DMS79 (cell line): ENCODE results near the gene BOC.

Experiments
- DNase-seq: peaks from one replicate; lab custom pipeline; 2025; lab: John Stamatoyannopoulos, UW

Gene BOC

DNA sequence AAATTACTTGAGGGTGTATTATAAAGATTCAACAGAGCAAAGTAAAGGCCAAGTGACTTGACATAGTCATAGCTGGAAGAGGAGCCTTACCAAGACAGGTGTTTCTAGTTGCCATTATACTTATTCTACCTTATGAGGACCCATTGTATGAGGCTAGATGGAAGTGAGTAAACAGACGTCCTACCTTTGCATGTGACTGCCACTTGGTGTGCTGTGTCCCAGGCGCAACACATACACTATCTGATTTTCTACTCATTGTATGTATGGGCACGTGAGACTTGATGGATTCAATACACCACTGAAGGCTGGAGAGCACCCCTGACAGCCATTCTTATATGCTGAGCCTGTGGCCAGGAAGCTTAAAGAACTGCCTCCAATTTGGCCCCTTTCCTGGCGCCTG is 40.5 kb downstream of the BOC start:
- no peak for DNase-seq

DNA sequence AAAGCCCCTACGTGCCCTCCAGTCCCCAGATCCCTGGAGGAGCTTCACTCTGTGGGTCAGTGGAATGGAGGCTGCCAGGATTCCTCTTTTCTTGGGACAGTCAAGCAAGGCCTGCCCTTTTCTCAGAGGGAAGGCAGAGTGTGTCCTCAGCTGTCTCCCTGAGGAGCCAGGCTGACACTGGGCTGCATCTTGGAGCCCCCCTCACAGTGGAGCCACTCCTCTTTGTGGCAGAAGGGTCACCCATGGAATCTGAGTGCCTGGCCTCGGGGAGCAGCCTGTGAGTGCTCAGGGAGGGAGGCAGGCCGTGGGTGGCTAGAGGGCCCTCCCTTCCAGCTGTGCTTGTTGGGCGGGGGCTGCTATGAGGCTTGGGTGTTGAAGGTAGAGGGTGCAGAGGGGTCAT is 41.2 kb downstream of the BOC start:
- DNase-seq = no peak

DNA sequence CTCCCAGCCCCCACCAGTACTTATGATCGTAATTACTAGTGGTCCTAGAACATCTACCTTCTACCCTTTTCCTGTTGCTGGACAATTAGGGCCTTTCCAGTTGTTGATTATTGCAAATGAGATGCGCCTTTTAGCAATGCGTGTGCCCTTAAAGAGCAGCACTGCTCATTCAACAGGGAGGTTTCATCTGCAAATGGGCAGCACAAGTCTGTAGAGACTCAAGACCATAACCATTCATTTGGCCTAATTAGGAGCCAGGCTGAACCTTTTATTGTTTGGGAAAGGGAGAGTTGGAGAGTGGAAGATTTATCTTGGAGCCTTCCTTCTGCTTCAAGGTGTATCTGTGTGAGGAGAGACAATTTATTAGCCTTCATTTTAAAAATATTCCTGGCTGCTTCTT is 42.3 kb downstream of the BOC start:
- DNase-seq = peak; percentile 11

DNA sequence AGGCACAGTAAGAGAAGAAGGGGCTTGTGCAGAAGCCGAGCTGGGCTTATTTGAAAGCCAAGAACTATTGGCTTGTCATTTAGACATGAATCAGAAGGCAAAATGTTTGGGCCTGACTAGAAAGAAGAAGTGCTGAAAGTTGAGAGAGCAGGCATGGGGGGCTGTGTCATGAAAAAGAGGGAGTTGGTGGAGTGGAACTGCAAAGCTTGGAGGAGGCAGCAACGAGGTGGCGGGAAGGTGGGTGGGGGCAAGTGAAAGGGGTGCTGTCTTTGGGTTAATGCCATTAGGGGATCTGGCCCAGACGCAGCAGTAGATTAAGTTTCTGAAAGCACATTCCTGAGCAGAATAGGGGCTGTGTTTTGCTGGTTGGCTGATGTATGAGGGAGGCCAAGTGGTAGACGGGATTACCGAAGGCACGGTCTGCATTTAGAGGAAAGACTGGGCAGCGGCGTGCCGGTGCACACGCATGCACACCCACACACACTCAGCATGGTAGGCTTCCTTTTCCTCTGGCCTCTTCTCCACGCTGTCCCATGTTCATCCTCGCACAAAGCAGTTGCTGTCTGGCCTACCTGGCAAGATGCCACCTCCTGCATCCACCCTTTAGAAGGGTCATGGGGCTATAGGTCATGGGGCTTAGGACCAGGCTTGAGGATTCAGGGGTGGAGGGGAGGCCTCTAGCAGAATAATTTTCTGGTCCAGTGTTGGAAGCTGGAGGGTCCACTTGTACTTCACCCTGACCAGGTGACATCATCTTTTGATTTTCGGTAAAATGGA is 43.0 kb downstream of the BOC start:
- DNase-seq = no peak

DNA sequence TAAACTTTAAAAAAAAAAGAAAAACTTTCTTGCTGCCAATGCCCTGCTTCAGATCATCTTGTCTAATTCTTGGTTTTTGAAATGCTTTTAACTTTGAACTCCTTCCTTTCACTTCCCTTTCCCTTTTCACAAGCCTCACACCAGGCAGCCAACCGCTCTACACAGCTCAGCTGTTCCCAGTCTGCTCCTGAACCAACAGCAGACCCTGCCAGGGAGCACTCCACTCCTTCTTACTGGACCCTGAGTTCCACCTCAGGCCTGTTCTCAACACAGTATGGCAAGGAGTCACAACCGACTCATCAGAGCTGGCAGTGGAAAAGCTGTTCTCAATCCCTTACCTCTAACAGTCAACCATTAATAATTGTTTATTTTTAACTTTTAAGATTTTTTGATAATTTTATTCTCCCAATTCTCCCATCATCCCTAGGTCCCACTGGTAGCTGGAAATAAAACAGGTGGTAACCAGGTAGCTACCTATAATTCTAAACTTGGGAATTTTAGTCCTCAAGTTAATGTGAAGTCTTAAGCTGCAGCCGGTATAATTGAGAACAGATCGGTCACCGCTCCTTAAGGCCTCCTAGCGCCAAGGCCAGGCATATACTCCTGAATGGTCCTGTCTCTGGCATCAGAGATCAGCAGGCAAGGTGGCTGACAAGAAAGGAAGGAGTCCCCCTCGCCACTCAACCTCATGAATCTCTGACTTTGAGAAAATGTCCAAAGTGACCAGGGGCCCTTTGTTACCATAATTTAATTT is 43.9 kb downstream of the BOC start:
- no peak for DNase-seq

GRCh38 chr3:113255854-113256615 is 44.7 kb downstream of the BOC start:
- no peak for DNase-seq

DNA sequence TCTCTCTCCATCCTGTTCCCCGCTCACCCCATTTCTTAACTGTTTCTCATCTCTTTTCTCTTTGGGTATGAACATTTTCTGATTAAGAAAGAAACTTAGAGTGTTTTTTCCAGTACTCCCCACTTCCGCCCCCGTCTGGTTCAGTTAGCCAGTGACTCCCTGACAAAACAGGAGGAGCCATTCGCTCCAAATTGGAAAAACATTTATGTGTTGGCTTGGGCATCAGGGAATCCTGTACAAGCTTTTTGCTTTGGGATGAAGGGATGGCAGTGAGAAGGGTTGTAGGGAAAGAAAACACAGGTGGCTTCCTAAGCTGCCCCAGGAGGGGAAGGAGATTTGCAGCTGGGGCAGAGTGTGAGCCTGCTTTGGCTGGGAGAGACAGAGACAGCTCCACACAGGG is 47.0 kb downstream of the BOC start:
- DNase-seq = no peak

DNA sequence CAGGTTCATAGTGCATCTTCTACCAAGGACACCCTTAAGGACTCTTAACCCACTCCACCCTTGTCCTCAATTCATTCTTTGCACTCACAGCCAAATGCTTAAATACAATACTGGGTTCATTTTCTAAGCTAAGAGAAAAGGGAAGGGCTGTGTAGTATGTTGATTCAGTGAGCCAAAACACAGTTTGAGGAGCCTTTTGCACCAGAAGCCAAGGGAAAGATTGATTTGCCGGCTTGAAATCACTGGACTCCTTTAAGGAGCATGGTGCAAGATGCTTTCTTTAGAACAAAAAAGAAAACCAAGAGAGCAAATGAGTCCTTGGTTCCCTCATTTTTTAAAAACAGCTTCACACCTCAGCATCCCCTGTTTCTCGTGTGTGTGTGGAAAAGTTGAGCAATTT is 47.8 kb downstream of the BOC start:
- DNase-seq = peak; percentile 30

DNA sequence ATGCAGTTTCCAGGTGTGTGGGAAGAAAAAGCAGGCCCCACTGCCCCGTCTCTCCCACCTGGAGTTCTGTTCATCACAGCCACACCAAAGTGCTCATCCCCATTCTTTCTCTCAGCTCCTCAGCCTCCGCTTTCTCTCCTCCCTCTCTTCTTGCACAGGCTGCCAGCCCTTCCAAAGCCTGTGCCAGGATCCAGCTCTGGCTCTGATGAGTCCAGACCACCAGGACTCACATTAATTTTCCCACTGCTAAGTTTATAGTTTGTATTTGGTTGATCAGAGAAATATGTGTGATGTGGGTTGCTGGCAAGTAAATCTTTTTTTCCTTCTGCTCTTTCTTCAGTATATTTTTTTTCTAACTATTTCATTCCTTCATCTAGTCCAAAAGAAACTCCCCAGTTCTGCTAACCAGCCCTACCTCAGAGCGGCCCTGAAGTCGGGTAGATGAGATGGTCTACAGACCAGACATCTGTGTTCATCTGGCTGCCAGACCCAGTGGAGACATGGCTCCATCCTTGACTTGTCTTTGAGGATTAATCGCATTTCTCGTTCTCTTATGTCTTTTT is 49.8 kb downstream of the BOC start:
- no peak for DNase-seq

DNA sequence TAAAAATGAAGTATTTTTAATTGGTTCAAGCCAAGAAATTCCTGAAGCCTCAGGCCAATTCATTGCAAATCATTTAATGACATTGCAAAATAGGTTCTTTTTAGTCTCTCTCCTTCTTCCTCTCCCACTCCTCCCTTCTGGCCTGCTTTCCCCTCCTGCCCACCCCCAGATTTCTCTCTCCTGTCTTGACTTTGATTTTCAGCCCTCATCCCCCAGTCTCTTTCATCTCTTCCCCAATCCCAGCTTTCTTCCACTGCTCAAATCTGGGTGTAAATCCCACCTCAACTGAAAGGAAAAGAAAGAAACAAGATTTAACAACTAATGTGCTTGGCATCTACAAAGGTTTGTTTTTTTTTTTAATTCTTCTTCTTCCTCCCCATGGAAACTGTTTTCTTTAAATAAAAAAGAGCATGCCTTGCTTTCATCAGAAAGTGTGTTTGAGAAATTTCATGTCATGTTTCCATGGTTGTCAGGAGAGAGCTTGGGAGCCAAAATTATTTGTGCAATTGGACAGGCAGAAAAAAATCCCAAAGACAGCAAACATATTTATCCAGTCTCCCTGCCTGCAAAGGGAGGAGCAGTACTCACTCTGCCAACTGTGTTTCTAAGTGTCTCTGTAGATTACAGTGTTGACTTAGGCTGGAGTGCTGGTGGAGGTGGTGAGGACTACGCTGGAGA is 50.4 kb downstream of the BOC start:
- peak; percentile 18 for DNase-seq

- no peak for DNase-seq
These were observed 50.9 kb downstream of the BOC start for GRCh38 chr3:113262304-113262665.

- DNase-seq = no peak
These were observed 51.7 kb downstream of the BOC start for GRCh38 chr3:113263020-113263419.

GRCh38 chr3:113263778-113264177 is 52.4 kb downstream of the BOC start:
- DNase-seq = no peak

- DNase-seq = peak; percentile 66
These were observed 53.1 kb downstream of the BOC start for GRCh38 chr3:113264283-113265131.

DNA sequence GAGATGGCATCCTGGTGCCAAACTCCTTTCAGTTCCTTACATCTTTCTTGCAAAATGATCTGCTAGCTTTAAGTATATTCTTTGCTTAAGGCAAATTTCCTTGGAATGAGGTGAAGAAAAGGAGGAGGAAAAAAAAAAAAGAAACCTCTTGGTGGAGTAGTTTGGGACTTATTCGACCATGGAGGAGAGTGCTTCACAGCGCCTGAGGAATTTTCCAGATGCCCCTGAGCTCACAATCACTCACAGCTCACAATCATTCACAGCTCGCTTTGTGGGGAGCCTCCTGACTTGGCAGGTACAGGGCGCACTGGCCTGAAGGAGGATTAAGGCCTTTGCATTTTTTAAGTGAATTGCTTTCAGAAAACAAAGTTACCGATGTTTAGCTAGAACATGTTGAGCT is 53.9 kb downstream of the BOC start:
- peak; percentile 75 for DNase-seq

- DNase-seq = no peak
These were observed 55.4 kb downstream of the BOC start for GRCh38 chr3:113266738-113267137.

- no peak for DNase-seq
These were observed 57.0 kb downstream of the BOC start for GRCh38 chr3:113268311-113268710.

GRCh38 chr3:113268942-113269341 is 57.6 kb downstream of the BOC start:
- no peak for DNase-seq

DNA sequence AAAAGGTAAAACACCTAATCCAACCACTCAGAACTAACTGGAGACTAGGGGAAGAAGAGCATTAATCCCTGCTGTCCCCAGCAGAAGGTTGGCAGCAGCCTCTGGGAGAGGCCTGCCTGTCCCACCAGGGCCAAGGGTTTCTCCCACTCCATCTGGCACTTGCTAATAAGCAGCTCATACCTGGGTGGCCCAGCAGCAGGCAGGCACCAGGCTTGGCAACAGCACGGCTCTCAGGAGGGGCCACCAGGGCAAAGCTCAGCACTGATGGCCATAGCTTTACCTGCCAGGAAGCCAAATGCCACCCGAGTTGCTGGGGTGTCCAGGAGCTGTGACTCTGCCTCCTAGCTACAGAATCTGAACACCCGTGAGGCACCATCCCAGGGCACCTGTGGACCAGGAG is 58.3 kb downstream of the BOC start:
- no peak for DNase-seq

DNA sequence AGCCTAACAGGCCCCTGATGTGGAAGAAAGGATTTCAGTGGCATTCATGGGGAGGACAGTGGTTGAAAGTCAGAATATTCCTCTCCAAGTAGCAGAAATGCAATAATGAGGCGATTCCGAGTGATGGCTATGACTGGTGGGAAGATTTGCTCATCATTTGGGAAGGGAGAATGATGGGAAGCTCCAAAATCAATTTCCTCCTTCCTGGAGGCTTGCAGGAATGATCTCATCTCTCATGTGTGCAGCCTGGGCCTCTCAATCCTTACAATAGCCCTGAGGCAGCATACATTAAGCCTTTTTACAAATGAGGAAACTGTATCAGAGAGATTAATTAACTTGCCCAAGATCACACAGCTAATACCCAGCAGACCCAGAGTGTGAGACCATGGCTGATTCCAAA is 58.7 kb downstream of the BOC start:
- DNase-seq = no peak

DNA sequence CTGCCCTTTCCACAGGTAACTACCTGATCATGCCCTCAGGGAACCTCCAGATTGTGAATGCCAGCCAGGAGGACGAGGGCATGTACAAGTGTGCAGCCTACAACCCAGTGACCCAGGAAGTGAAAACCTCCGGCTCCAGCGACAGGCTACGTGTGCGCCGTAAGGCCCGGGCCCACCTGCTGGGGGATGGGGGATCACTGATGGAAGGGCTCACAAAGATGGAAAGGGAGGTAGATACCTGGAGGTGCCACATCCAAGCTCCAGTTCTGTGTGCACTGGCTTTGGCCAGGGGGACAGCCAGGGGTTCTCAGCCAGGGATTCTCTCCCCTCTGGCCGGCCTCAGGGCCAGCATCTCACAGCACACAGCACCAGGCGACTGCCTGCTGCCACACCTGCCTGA is 59.4 kb downstream of the BOC start:
- no peak for DNase-seq
